Measurements from ENCODE around the gene VPS8. TPM values are rescaled to one million over a fixed set of nuclear protein-coding genes. Genes with fewer than 3 reads are reported as not detected.

VPS8 gene
- total and polyA plus RNA-seq, 9 of the 15 experiments (the other 6 are each of a cell fraction or from before 2014, with no cell fraction given) = 7.2 to 41.0 (median 28.3) TPM

- Histone ChIP-seq H3K4me3 (no peak overlapping the region), H3K36me3 (ENCODE audit: control insufficient read depth, insufficient read depth, low read length) (peaks cover 31% of the 10 kb centered on the region; the same call in 1 of the 3 replicates), H3K9me1 (ENCODE audit: control insufficient read depth, insufficient read depth, low read length) (no peaks in the 10 kb centered on the region), H2AFZ (ENCODE audit: low read depth, low read length) (no peak overlapping the region), H3K9me3 (replicated peaks; ENCODE audit: control insufficient read depth, insufficient read depth, low read depth, low read length) (no peaks in the 10 kb centered on the region), H3K27me3 (ENCODE audit: control insufficient read depth in 2 of 2, insufficient read depth in 2 of 2, low read length in 2 of 2) (no peaks in the 10 kb centered on the region), H3K4me1 (replicated peaks in 1 of 2; ENCODE audit: control insufficient read depth in 2 of 2, insufficient read depth in 2 of 2, low read length in 2 of 2) (no peaks in the 10 kb centered on the region), H4K20me1 (replicated peaks; ENCODE audit: control insufficient read depth, insufficient read depth, low read length) (no peaks in the 10 kb centered on the region), H3K9ac (ENCODE audit: insufficient read depth in 1 of 2, low read depth in 2 of 2, low read length in 2 of 2) (no peak overlapping the region), H3K79me2 (ENCODE audit: control insufficient read depth, insufficient read depth, low read length) (no peaks in the 10 kb centered on the region), H3K27ac (ENCODE audit: extremely low read depth, low read depth, low read length) (no peak overlapping the region), H3K4me2 (ENCODE audit: insufficient read depth, low read length) (no peak overlapping the region)
- FAIRE-seq (no peak), ATAC-seq (no peak), DNase-seq (ENCODE audit: extremely low read depth in 1 of 4, low spot score in 3 of 4) (no peak)
- no TSS peak for BruUV-seq (replicated peaks)
- intact Hi-C loops (cut with micrococcal nuclease) (loop anchor here (5.0 kb wide), 1 partner anchor 209 kb away; no protein-coding TSS in a partner anchor), in situ Hi-C loops (cut with MboI) (no loop called here)
- 40% methylated on average over 1 of the region's 1 CpG for WGBS (ENCODE audit: insufficient coverage, low coverage, missing lambda C conversion rate)
- CTCF ChIA-PET (ENCODE audit: low intra/inter-chr PET ratio) = no interaction called here
- no peak for TF ChIP-seq HDGF (IDR thresholded peaks at IDR 0.05)
- no peak for TF ChIP-seq HSF4 (CRISPR knock-in tag; IDR thresholded peaks at IDR 0.05; ENCODE audit: borderline replicate concordance)
- TF ChIP-seq SMAD3 (CRISPR knock-in tag; conservative IDR thresholded peaks at IDR 0.05) = no peak
- no peak for TF ChIP-seq CBFA2T3 (IDR thresholded peaks at IDR 0.05)
- TF ChIP-seq POLR2G (IDR thresholded peaks at IDR 0.05; ENCODE audit: low read depth, low read length) = no peak
- no peak for TF ChIP-seq CBX5 (IDR thresholded peaks at IDR 0.05; ENCODE audit: borderline replicate concordance, low read depth)
- POLR2A ChIA-PET = interaction anchor here (1.3 kb wide), 1 partner anchor 14 kb away, joined by 3 read pairs; no protein-coding TSS in a partner anchor
Observed at GRCh38 chr3:184968115-184968514, 156.1 kb downstream of the VPS8 start.

DNA sequence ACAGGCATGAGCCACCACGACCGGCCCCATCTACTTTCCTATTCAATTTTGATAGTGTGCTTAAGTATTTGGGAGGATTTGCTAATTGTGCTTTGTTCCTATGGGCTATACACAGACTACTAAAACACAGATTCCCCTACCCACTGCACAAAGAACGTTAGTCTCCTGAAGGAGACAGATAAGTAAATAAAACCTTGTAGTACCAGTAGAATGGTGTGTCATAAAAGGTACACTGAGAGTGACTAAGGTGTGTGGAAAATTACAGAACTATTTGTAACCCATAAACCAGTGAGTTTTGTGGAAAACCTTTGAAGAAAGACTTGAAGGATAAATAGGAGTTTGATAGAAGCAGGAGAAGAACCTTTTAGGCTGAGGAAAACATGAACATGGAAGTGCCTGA, 158.2 kb downstream of the VPS8 start:
- ATAC-seq (no peak), DNase-seq (ENCODE audit: extremely low read depth in 1 of 4, low spot score in 3 of 4) (no peak), FAIRE-seq (no peak)
- Histone ChIP-seq H3K9me3 (replicated peaks; ENCODE audit: control insufficient read depth, insufficient read depth, low read depth, low read length) (no peaks in the 10 kb centered on the region), H3K36me3 (ENCODE audit: control insufficient read depth, insufficient read depth, low read length) (peaks cover 23% of the 10 kb centered on the region; the same call in 1 of the 3 replicates), H3K4me3 (no peak overlapping the region), H3K9me1 (ENCODE audit: control insufficient read depth, insufficient read depth, low read length) (no peaks in the 10 kb centered on the region), H3K9ac (ENCODE audit: insufficient read depth in 1 of 2, low read depth in 2 of 2, low read length in 2 of 2) (no peak overlapping the region), H3K27ac (ENCODE audit: extremely low read depth, low read depth, low read length) (no peak overlapping the region), H2AFZ (ENCODE audit: low read depth, low read length) (no peak overlapping the region), H3K27me3 (ENCODE audit: control insufficient read depth in 2 of 2, insufficient read depth in 2 of 2, low read length in 2 of 2) (no peaks in the 10 kb centered on the region), H3K79me2 (ENCODE audit: control insufficient read depth, insufficient read depth, low read length) (no peaks in the 10 kb centered on the region), H4K20me1 (replicated peaks; ENCODE audit: control insufficient read depth, insufficient read depth, low read length) (no peaks in the 10 kb centered on the region), H3K4me1 (replicated peaks in 1 of 2; ENCODE audit: control insufficient read depth in 2 of 2, insufficient read depth in 2 of 2, low read length in 2 of 2) (no peaks in the 10 kb centered on the region), H3K4me2 (ENCODE audit: insufficient read depth, low read length) (no peak overlapping the region)
- intact Hi-C loops (cut with micrococcal nuclease) = no loop called here
- ChIA-PET CTCF (ENCODE audit: low intra/inter-chr PET ratio) (no interaction called here), POLR2A (no interaction called here)
- in situ Hi-C loops (cut with MboI) = no loop called here
- TF ChIP-seq SUPT5H (IDR thresholded peaks at IDR 0.05) (no peak), ARID2 (IDR thresholded peaks at IDR 0.05) (no peak), CTBP1 (IDR thresholded peaks at IDR 0.05; ENCODE audit: borderline replicate concordance) (no peak), ZNF507 (tag; conservative IDR thresholded peaks at IDR 0.05) (no peak)
- 59% methylated on average over 3 of the region's 3 CpGs for WGBS (ENCODE audit: insufficient coverage, low coverage, missing lambda C conversion rate)
- BruUV-seq (replicated peaks) = no TSS peak

All from K562 (cell line).